ENCODE results near the gene SLIT3. TPM values are rescaled to one million over a fixed set of nuclear protein-coding genes. Genes with fewer than 3 reads are reported as not detected.

Gene SLIT3
- total and polyA plus RNA-seq, 2 donors (not counting 3 experiments of a cell fraction or from before 2014, with no cell fraction given), result 0.90 to 1.0 TPM

GRCh38 chr5:169221519-169221918, 79.4 kb downstream of the SLIT3 start:
- no TSS peak for BruUV-seq (replicated peaks)
- dilution Hi-C loops (cut with MboI; ENCODE audit: extremely low pct_ligation_motif_present, low sequenced_read_pairs), result no loop called here
- intact Hi-C loops (cut with micrococcal nuclease), result no loop called here
- Histone ChIP-seq H3K27me3 (ENCODE audit: control insufficient read depth in 2 of 2, insufficient read depth in 2 of 2, low read length in 2 of 2) (no peaks in the 10 kb centered on the region), H3K27ac (ENCODE audit: insufficient read depth, low read depth, low read length) (no peak overlapping the region), H3K9ac (replicated peaks; ENCODE audit: extremely low read depth, insufficient read depth, low read length) (no peak overlapping the region), H3K36me3 (ENCODE audit: control insufficient read depth in 2 of 2, extremely low read depth in 1 of 2, insufficient read depth in 2 of 2, low read length in 2 of 2) (no peaks in the 10 kb centered on the region), H3K9me1 (replicated peaks; ENCODE audit: control insufficient read depth, extremely low read depth, insufficient read depth, low read length) (no peaks in the 10 kb centered on the region), H3K4me3 (replicated peaks in 1 of 3; ENCODE audit: insufficient read depth in 1 of 3, low read depth in 1 of 3, low read length in 3 of 3) (no peak overlapping the region), H2AFZ (ENCODE audit: low read depth, low read length) (no peak overlapping the region), H3K9me3 (replicated peaks; ENCODE audit: control insufficient read depth, insufficient read depth, low read length) (no peaks in the 10 kb centered on the region), H3K79me2 (ENCODE audit: control insufficient read depth, insufficient read depth, low read length) (no peaks in the 10 kb centered on the region), H3K4me1 (ENCODE audit: control insufficient read depth, extremely low read depth, insufficient read depth, low read length) (no peaks in the 10 kb centered on the region), H4K20me1 (replicated peaks; ENCODE audit: control insufficient read depth, extremely low read depth, insufficient read depth, low read length) (no peaks in the 10 kb centered on the region), H3K4me2 (ENCODE audit: insufficient read depth, low read length) (no peak overlapping the region)
- ChIA-PET POLR2A (no interaction called here), CTCF (no interaction called here)
- FAIRE-seq, result no peak
- DNase-seq (ENCODE audit: low read depth, low spot score), result no peak
- no peak for TF ChIP-seq JUN (IDR thresholded peaks at IDR 0.05; ENCODE audit: borderline replicate concordance, insufficient read depth, insufficient read length, low read depth)
- no peak for TF ChIP-seq MYC (IDR thresholded peaks at IDR 0.05; ENCODE audit: low read depth, low read length)
- no peak for TF ChIP-seq POLR2A (IDR thresholded peaks at IDR 0.05; ENCODE audit: low read depth, low read length)
- no peak for TF ChIP-seq POLR2AphosphoS5 (IDR thresholded peaks at IDR 0.05; ENCODE audit: insufficient read depth, low read depth, low read length)
- no peak for TF ChIP-seq EZH2 (IDR thresholded peaks at IDR 0.05; ENCODE audit: borderline replicate concordance, low read depth, low read length, severe bottlenecking)
- TF ChIP-seq CTCF (IDR thresholded peaks at IDR 0.05; ENCODE audit: extremely low read depth in 1 of 2, insufficient read depth in 1 of 2, low read depth in 1 of 2, low read length in 2 of 2), result no peak
- TF ChIP-seq GATA2 (IDR thresholded peaks at IDR 0.05; ENCODE audit: insufficient read depth, insufficient read length, low read depth, low read length), result no peak
- TF ChIP-seq FOS (IDR thresholded peaks at IDR 0.05; ENCODE audit: borderline replicate concordance, insufficient read depth, low read length), result no peak
- TF ChIP-seq MAX (IDR thresholded peaks at IDR 0.05; ENCODE audit: insufficient read depth, insufficient read length), result no peak
